Calu3 (cell line): ENCODE measurements around the gene GNRHR. TPM values are rescaled to one million over a fixed set of nuclear protein-coding genes. Genes with fewer than 3 reads are reported as not detected.

Source experiments
- BruUV-seq: library from RNA; stranded (reverse); fragments of 400-500 nt; replicated peaks from 2 replicates; lab custom pipeline; 2021; lab: Mats Ljungman, UMichigan
- CTCF ChIA-PET: fragments of 300-600 bp; sonication (Branson Sonifier 250); formaldehyde crosslinking; loops from one replicate; lab custom pipeline; 2022; ENCODE audit warnings: antibody characterized with exemption; lab: Charles Lee
- DNase-seq: peaks from one replicate; pipeline ENCODE4 v3.0.0; 2022
- H3K27ac Mint-ChIP-seq: one replicate; pipeline ENCODE4 v1.8.0; 2022; ENCODE audit warnings: mixed read lengths; ENCODE audit not compliant: unreplicated experiment
- H3K27me3 Mint-ChIP-seq: one replicate; pipeline ENCODE4 v1.8.0; 2022; ENCODE audit warnings: mixed read lengths; ENCODE audit not compliant: unreplicated experiment
- H3K36me3 Mint-ChIP-seq: one replicate; pipeline ENCODE4 v1.8.0; 2022; ENCODE audit warnings: mild to moderate bottlenecking, moderate library complexity, mixed read lengths; ENCODE audit not compliant: insufficient read depth, unreplicated experiment
- H3K4me1 Mint-ChIP-seq: one replicate; pipeline ENCODE4 v1.8.0; 2022; ENCODE audit warnings: mild to moderate bottlenecking, low read depth, mixed read lengths; ENCODE audit not compliant: unreplicated experiment
- H3K4me3 Mint-ChIP-seq: one replicate; pipeline ENCODE4 v1.8.0; 2022; ENCODE audit warnings: mild to moderate bottlenecking, low read depth, moderate library complexity, mixed read lengths; ENCODE audit not compliant: unreplicated experiment
- H3K9me3 Mint-ChIP-seq: one replicate; pipeline ENCODE4 v1.8.0; 2022; ENCODE audit warnings: low read depth, mixed read lengths; ENCODE audit not compliant: unreplicated experiment
- CTCF ChIP-seq: fragments of 200-600 bp; IDR thresholded peaks from one replicate; pipeline ENCODE4 v1.8.0; 2022; ENCODE audit warnings: antibody characterized with exemption; ENCODE audit not compliant: unreplicated experiment
- intact Hi-C: fragments of 100-400 bp; cut with micrococcal nuclease; formaldehyde crosslinking; loops from one replicate; pipeline ENCODE4 v1.10.0; 2022; ENCODE audit not compliant: unreplicated experiment
- total RNA-seq: library from RNA; stranded (reverse); gene quantifications from 2 replicates; pipeline ENCODE4 v1.2.3, GENCODE V29; 2022

GNRHR gene
- total RNA-seq, 1 experiment from 2014 or later: not detected

DNA sequence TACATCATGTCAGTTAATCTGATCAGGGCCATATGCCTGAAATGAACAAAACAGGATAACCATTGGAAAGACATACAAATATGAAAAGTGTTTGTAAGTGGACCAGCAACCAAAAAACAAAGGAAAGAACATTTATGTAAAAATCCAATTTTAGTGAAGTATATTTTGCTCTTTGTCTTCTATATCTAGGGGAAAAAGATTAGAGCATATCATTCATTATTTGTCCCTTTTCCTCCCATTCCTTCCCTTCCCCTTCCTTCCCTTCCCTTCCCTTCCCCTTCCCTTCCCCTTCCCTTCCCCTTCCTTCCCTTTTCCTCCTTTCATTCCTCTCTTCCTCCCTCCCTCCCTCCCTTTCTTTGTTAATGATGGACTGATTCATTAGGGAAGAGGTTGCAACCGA lies 1.8 kb upstream of the GNRHR start:
- CTCF ChIA-PET: no interaction called here

GRCh38 chr4:67751260-67751659 lies 2.9 kb downstream of the GNRHR start:
- CTCF ChIA-PET: no interaction called here
- Mint-ChIP-seq H3K9me3 (no peaks in the 10 kb centered on the region), H3K27me3 (no peaks in the 10 kb centered on the region), H3K36me3 (no peaks in the 10 kb centered on the region), H3K4me1 (no peaks in the 10 kb centered on the region), H3K27ac (no peak overlapping the region), H3K4me3 (no peak overlapping the region)
- intact Hi-C loops: no loop called here
- DNase-seq: no peak
- no peak for TF ChIP-seq CTCF
- no TSS peak for BruUV-seq

More for the DNA sequence above, 1.8 kb upstream of the GNRHR start:
- no peak for TF ChIP-seq CTCF
- Mint-ChIP-seq H3K27ac (no peak overlapping the region), H3K9me3 (no peaks in the 10 kb centered on the region), H3K36me3 (no peaks in the 10 kb centered on the region), H3K4me3 (no peak overlapping the region), H3K27me3 (no peaks in the 10 kb centered on the region), H3K4me1 (no peaks in the 10 kb centered on the region)
- no TSS peak for BruUV-seq
- intact Hi-C loops: no loop called here
- DNase-seq: no peak

DNA sequence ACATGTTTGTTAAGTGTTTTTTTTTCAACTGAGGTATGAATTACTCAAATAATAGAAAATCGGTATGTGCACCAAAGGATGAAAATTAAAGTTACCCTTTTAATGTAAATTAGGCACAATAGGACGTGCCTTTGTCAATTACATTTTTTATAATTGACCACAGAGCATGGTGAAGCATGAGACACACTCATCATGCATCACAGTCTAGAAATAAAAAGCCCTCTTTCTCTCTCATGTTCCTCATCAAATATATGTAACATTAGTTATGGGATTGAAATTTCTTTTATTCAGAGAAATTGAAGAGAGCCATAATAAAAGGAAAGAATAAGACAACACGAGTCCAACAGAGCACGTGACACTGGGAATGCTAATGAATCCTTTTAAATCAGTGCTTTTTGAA lies 3.5 kb downstream of the GNRHR start:
- H3K9me3 Mint-ChIP-seq: no peaks in the 10 kb centered on the region
- no peak for DNase-seq
- no TSS peak for BruUV-seq
- no peak overlapping the region for H3K27ac Mint-ChIP-seq
- CTCF ChIA-PET: no interaction called here
- intact Hi-C loops: no loop called here
- H3K4me3 Mint-ChIP-seq: no peak overlapping the region
- H3K4me1 Mint-ChIP-seq: no peaks in the 10 kb centered on the region
- no peaks in the 10 kb centered on the region for H3K36me3 Mint-ChIP-seq
- no peaks in the 10 kb centered on the region for H3K27me3 Mint-ChIP-seq
- no peak for TF ChIP-seq CTCF

- CTCF ChIA-PET: no interaction called here
- H3K27ac Mint-ChIP-seq: no peak overlapping the region
- no peak for TF ChIP-seq CTCF
- no peaks in the 10 kb centered on the region for H3K4me1 Mint-ChIP-seq
- no peaks in the 10 kb centered on the region for H3K9me3 Mint-ChIP-seq
- DNase-seq: no peak
- H3K36me3 Mint-ChIP-seq: no peaks in the 10 kb centered on the region
- BruUV-seq: no TSS peak
- intact Hi-C loops: loop anchor here (5.0 kb wide), 1 partner anchor 163 kb away; no protein-coding TSS in a partner anchor
- H3K4me3 Mint-ChIP-seq: no peak overlapping the region
- no peaks in the 10 kb centered on the region for H3K27me3 Mint-ChIP-seq
These were observed 4.9 kb downstream of the GNRHR start for GRCh38 chr4:67749286-67749685.
